HFF-Myc (cell line): ENCODE measurements around the gene VANGL1.

ENCODE experiments used
- DNase-seq: peaks from one replicate; pipeline ENCODE4 v3.0.0-alpha.2; 2011; ENCODE audit warnings: low read depth; ENCODE audit errors: extremely low read depth
- H3K4me3 ChIP-seq: replicated peaks from 2 replicates; pipeline ENCODE4 v1.5.1; 2011; ENCODE audit warnings: low read depth, mild to moderate bottlenecking, control low read depth, low read length
- CTCF ChIP-seq: IDR thresholded peaks from 2 replicates; pipeline ENCODE4 v1.5.1; 2012; ENCODE audit warnings: mild to moderate bottlenecking, low read depth, low read length, control low read depth; ENCODE audit errors: missing control alignments

The VANGL1 gene

DNA sequence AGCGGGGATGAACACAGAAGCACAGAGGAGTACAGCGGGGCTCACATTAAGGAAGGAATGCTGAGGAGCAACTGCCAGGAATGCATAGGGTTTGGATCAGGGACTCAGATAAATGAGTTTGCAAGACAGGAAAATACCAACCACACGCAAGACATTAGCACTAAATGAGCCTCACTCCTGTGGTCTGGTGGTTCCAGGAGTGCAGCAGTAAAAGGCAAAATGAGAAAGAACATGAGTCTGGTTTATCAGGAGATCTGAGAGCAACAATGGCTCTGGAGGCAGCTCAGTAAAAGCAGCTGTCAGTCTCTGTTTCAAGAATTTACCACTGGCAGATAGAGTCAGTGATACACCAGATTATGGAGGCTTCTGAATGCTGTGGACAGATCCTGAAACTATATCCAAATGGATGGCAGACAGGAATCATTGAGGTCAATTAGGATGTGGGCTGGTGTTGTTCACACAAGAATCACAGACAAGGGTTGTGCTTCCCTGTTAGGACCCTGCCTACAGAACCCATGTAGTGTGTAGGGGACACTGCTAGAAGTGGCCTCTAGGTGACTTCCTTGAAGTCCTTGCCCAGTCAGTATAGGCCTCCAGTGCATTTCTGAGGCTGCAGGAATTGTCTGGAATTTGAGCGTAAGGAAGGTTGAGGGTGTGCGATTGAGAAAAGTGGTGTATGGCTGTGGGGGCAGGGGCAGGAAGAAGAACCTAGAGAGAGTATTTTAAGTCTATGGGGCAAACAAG is 76.4 kb downstream of the VANGL1 start:
- TF ChIP-seq CTCF: no peak
- DNase-seq: no peak
- H3K4me3 ChIP-seq: no peak overlapping the region

DNA sequence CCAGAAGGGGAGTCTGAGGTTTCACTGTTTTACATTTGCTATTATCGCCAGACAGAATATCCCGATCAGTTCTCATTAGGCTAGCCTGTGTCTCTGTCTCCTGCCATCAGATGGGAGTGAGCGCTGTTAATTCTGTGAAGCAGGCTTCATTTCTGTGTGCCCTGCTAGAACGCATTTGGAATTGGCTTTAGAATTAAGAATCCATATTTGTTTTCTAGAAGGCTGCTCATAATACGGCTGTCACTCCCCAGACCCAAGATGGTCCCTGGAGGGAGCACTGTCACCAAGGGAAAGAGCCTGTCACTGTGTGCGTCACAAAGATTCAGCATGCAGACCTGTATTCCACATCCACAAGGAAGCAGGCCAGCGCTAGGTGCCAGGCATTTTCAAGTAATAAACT is 77.5 kb downstream of the VANGL1 start:
- TF ChIP-seq CTCF: no peak
- H3K4me3 ChIP-seq: no peak overlapping the region
- DNase-seq: no peak

- H3K4me3 ChIP-seq: no peak overlapping the region
- TF ChIP-seq CTCF: no peak
- no peak for DNase-seq
These were observed 80.5 kb downstream of the VANGL1 start for GRCh38 chr1:115722221-115722620.

GRCh38 chr1:115723756-115724155 is 82.0 kb downstream of the VANGL1 start:
- H3K4me3 ChIP-seq: no peak overlapping the region
- no peak for DNase-seq
- TF ChIP-seq CTCF: no peak

- no peak for TF ChIP-seq CTCF
- H3K4me3 ChIP-seq: no peak overlapping the region
- DNase-seq: no peak
These were observed 83.8 kb downstream of the VANGL1 start for GRCh38 chr1:115725600-115725999.

DNA sequence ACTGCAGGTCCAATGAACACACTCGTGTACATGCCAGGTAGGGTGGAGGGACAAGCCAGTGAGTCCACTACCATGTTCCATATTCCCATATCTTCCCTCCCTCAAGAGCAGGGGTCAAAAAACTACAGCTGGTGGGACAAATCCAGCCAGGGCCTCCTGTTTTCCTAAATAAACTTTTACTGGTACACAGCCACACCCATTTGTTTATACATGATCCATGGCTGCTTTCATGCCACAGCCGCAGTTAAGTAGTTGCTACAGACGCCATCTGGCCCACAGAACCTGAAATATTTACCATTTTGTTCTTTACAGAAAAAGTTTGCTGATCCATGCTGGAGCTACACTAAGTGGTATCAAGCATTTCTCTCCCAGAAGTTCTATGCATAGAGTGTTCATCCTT is 84.4 kb downstream of the VANGL1 start:
- H3K4me3 ChIP-seq: no peak overlapping the region
- no peak for TF ChIP-seq CTCF
- DNase-seq: no peak

DNA sequence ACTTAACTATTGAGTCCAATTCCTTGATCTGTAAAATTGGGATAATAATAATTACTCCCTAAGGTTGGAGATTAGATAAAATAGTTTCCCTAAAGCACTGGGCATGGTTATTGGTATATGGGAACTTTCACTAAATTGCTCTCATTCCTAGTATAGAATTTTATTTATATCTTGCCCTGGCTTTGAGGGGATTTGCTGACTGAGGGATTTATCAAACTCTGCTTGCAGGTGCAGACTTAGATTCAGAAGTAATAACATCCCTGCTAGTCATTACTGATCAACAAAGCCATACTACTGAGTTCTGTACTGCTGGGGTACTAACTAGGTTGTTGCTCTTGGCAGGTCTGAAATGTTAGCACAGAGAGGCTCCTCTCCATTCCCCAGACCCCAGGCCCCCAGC is 84.8 kb downstream of the VANGL1 start:
- no peak overlapping the region for H3K4me3 ChIP-seq
- TF ChIP-seq CTCF: no peak
- DNase-seq: no peak
